ENCODE data around the gene BCLAF1.
"Not testable (repeated sequence)": the region's sequence is repeated elsewhere in the genome, so short reads cannot be mapped to it uniquely, and the experiment has no call there.

Gene BCLAF1

DNA sequence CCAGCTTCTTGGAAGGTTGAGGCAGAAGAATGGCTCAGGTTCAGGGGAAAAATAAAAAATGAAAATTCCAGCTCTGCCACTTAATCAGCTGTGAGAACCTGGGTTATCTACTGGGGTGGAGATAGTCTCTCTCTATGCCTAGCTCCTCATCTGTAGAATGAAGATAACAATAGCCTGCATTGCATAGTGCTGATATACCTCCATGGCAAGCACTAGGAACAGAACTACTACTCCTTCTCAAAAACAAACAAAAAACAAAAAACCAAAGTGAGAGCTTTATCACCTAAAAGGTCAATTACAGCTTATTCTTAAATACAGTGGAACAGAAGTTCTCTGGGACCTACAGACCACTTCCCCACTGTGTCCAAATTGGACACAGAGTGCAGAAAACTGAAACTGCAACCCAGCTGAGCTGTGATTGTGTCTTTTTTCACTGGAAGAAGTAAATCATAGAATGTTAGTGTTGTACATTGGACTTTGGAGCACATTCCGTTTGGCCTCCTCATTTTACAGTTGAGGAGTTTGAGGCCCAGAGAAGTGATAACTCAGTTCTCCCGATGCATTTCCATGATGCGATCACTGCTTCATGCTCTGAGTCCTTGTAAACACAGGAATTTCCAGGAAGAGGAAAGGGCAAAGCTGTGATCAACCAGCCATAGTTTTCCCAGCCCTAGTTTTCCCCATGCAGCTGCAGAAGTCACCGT lies 62.8 kb downstream of the BCLAF1 start:
- no peaks in the 10 kb centered on the region for H3K9me3 ChIP-seq (ENCODE audit: low read length)
- peaks cover 3% of the 10 kb centered on the region for H3K36me3 ChIP-seq (ENCODE audit: insufficient read depth, low read length)
- H3K4me1 ChIP-seq (ENCODE audit: insufficient read depth, low read length): no peaks in the 10 kb centered on the region
- H3K4me3 ChIP-seq (ENCODE audit: low read length): no peak overlapping the region
- H3K27me3 ChIP-seq (ENCODE audit: insufficient read depth, low read length): no peaks in the 10 kb centered on the region
- H2AFZ ChIP-seq (ENCODE audit: low read depth, low read length): no peak overlapping the region

- Histone ChIP-seq H2AFZ (ENCODE audit: low read depth, low read length) (no peak overlapping the region), H3K4me1 (ENCODE audit: insufficient read depth, low read length) (no peaks in the 10 kb centered on the region), H3K36me3 (ENCODE audit: insufficient read depth, low read length) (peaks cover 3% of the 10 kb centered on the region), H3K4me3 (ENCODE audit: low read length) (no peak overlapping the region), H3K27me3 (ENCODE audit: insufficient read depth, low read length) (no peaks in the 10 kb centered on the region), H3K9me3 (ENCODE audit: low read length) (no peaks in the 10 kb centered on the region)
These were observed 63.5 kb downstream of the BCLAF1 start for GRCh38 chr6:136226027-136226673.

- Histone ChIP-seq H3K4me1 (ENCODE audit: insufficient read depth, low read length) (no peaks in the 10 kb centered on the region), H2AFZ (ENCODE audit: low read depth, low read length) (no peak overlapping the region), H3K4me3 (ENCODE audit: low read length) (no peak overlapping the region), H3K36me3 (ENCODE audit: insufficient read depth, low read length) (no peaks in the 10 kb centered on the region), H3K27me3 (ENCODE audit: insufficient read depth, low read length) (no peaks in the 10 kb centered on the region), H3K9me3 (ENCODE audit: low read length) (no peaks in the 10 kb centered on the region)
These were observed 64.2 kb downstream of the BCLAF1 start for GRCh38 chr6:136225496-136225895.

GRCh38 chr6:136224974-136225373 lies 64.7 kb downstream of the BCLAF1 start:
- H3K4me1 ChIP-seq (ENCODE audit: insufficient read depth, low read length); H3K36me3 ChIP-seq (ENCODE audit: insufficient read depth, low read length); H3K9me3 ChIP-seq (ENCODE audit: low read length); H2AFZ ChIP-seq (ENCODE audit: low read depth, low read length); H3K27me3 ChIP-seq (ENCODE audit: insufficient read depth, low read length); H3K4me3 ChIP-seq (ENCODE audit: low read length): not testable (repeated sequence)

DNA sequence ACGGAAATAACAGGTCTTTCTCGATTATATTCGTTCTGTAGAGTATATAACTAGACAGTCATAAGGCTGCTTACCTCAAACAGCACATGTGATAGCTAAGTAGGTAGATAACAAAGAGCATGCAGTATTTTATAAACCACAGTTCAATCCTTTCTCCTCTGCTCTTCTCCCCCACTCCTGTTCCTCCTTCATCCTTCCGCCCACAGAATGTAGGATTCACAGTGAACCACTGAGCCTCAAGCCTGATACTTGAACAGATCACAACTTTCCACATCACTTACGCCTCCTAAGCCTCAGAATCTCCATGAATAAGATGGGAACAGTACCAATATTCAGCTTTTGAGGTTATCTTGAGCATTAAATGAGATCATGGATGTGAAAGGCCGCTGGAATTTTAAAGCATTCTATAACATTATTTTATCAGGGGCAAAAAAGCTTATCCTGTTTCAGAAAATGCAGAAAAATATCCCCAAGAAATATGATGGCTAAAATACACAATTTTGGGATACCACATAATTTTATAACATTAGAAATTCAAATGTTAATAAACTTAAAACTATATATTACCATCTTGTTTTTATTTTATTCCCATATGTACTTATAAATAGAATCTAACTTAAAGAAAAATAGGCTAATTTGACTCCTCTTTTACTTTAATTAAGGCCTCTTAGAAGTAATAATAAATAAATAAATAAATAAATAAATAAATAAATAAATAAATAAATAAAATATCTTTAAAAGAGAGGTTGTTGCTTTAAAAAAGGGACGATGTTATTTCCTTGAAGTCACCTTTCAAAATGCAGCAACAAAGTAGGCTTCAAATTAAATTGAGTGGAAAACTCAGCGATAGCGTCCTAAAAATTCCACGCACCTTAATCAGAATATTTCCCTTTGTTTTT lies 72.9 kb downstream of the BCLAF1 start:
- Histone ChIP-seq H3K4me1 (ENCODE audit: insufficient read depth, low read length) (no peaks in the 10 kb centered on the region), H3K4me3 (ENCODE audit: low read length) (no peak overlapping the region), H3K27me3 (ENCODE audit: insufficient read depth, low read length) (peaks cover 3% of the 10 kb centered on the region), H2AFZ (ENCODE audit: low read depth, low read length) (no peak overlapping the region), H3K9me3 (ENCODE audit: low read length) (no peaks in the 10 kb centered on the region), H3K36me3 (ENCODE audit: insufficient read depth, low read length) (no peaks in the 10 kb centered on the region)

GRCh38 chr6:136213853-136214252 lies 75.8 kb downstream of the BCLAF1 start:
- Histone ChIP-seq H3K36me3 (ENCODE audit: insufficient read depth, low read length) (no peaks in the 10 kb centered on the region), H3K27me3 (ENCODE audit: insufficient read depth, low read length) (peaks cover 3% of the 10 kb centered on the region)

GRCh38 chr6:136213012-136213539 lies 76.6 kb downstream of the BCLAF1 start:
- H2AFZ ChIP-seq (ENCODE audit: low read depth, low read length): no peak overlapping the region
- H3K9me3 ChIP-seq (ENCODE audit: low read length): no peaks in the 10 kb centered on the region
- no peaks in the 10 kb centered on the region for H3K4me1 ChIP-seq (ENCODE audit: insufficient read depth, low read length)
- peaks cover 3% of the 10 kb centered on the region for H3K27me3 ChIP-seq (ENCODE audit: insufficient read depth, low read length)
- no peaks in the 10 kb centered on the region for H3K36me3 ChIP-seq (ENCODE audit: insufficient read depth, low read length)
- no peak overlapping the region for H3K4me3 ChIP-seq (ENCODE audit: low read length)

More at GRCh38 chr6:136213853-136214252, 75.8 kb downstream of the BCLAF1 start:
- Histone ChIP-seq H3K4me3 (ENCODE audit: low read length) (no peak overlapping the region), H3K4me1 (ENCODE audit: insufficient read depth, low read length) (no peaks in the 10 kb centered on the region), H2AFZ (ENCODE audit: low read depth, low read length) (no peak overlapping the region), H3K9me3 (ENCODE audit: low read length) (no peaks in the 10 kb centered on the region)

GRCh38 chr6:136212608-136213007 lies 77.0 kb downstream of the BCLAF1 start:
- no peaks in the 10 kb centered on the region for H3K27me3 ChIP-seq (ENCODE audit: insufficient read depth, low read length)
- H3K36me3 ChIP-seq (ENCODE audit: insufficient read depth, low read length): no peaks in the 10 kb centered on the region

DNA sequence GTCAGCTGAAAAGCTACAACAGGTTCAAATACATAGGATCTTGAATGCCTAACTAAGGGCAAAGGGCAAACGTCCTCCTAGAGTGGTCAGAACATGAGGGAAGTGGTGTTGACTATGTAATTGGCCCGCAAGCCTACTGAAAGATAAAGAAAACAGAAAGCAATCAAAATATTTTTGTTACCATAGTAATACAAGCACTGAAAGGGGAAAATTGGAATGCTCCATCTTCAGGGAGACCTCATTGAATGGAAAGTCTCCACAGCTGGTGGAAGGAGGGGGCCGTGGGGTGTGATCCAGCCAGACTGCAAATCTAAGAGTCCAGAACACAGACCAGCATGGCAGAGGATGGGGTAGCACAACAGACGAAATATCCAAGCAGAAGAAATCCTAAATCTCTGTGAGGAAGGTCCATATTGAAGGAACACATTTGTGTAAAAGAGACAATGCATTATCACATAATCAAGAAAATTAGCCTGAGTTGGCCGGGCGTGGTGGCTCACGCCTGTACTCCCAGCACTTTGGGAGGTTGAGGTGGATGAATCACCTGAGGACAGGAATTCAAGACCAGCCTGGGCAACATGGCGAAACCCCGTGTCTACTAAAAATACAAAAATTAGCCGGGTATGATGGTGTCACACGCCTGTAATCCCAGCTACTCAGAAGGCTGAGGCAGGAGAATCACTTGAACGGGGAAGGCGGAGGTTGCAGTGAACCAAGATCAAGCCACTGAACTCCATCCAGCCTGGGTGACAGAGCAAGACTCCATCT lies 79.1 kb downstream of the BCLAF1 start:
- Histone ChIP-seq H3K4me1 (ENCODE audit: insufficient read depth, low read length) (no peaks in the 10 kb centered on the region), H2AFZ (ENCODE audit: low read depth, low read length) (no peak overlapping the region), H3K9me3 (ENCODE audit: low read length) (no peaks in the 10 kb centered on the region), H3K4me3 (ENCODE audit: low read length) (no peak overlapping the region), H3K36me3 (ENCODE audit: insufficient read depth, low read length) (no peaks in the 10 kb centered on the region), H3K27me3 (ENCODE audit: insufficient read depth, low read length) (no peaks in the 10 kb centered on the region)

More at GRCh38 chr6:136212608-136213007, 77.0 kb downstream of the BCLAF1 start:
- no peaks in the 10 kb centered on the region for H3K4me1 ChIP-seq (ENCODE audit: insufficient read depth, low read length)
- H2AFZ ChIP-seq (ENCODE audit: low read depth, low read length): no peak overlapping the region
- H3K9me3 ChIP-seq (ENCODE audit: low read length): no peaks in the 10 kb centered on the region
- H3K4me3 ChIP-seq (ENCODE audit: low read length): no peak overlapping the region

DNA sequence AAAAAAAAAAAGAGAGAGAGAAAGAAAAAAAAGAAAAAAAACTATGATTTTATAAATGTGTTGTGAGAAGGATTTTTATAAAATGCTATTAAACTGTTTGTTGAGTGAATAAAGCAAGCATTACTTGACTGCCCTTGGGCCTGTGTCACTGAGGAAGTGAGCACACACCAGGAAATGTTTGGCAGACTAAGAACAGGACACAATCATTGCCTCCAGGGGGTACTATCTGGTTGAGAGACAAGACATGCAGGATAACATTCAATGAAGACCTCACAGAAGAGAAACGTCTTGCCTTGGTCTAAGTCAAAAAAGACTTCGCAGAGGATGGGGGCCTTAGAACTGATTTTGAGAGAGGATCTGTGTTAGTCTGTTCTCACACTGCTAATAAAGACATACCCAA lies 80.2 kb downstream of the BCLAF1 start:
- H2AFZ ChIP-seq (ENCODE audit: low read depth, low read length): no peak overlapping the region
- no peaks in the 10 kb centered on the region for H3K36me3 ChIP-seq (ENCODE audit: insufficient read depth, low read length)
- no peak overlapping the region for H3K4me3 ChIP-seq (ENCODE audit: low read length)

GRCh38 chr6:136208783-136209182 lies 80.9 kb downstream of the BCLAF1 start:
- Histone ChIP-seq H2AFZ (ENCODE audit: low read depth, low read length) (no peak overlapping the region), H3K36me3 (ENCODE audit: insufficient read depth, low read length) (no peaks in the 10 kb centered on the region), H3K4me1 (ENCODE audit: insufficient read depth, low read length) (no peaks in the 10 kb centered on the region), H3K4me3 (ENCODE audit: low read length) (no peak overlapping the region), H3K9me3 (ENCODE audit: low read length) (no peaks in the 10 kb centered on the region), H3K27me3 (ENCODE audit: insufficient read depth, low read length) (no peaks in the 10 kb centered on the region)

More for the DNA sequence above, 80.2 kb downstream of the BCLAF1 start:
- H3K4me1 ChIP-seq (ENCODE audit: insufficient read depth, low read length): no peaks in the 10 kb centered on the region
- H3K9me3 ChIP-seq (ENCODE audit: low read length): no peaks in the 10 kb centered on the region
- no peaks in the 10 kb centered on the region for H3K27me3 ChIP-seq (ENCODE audit: insufficient read depth, low read length)
